ENCODE data around the gene ARL2BP. TPM values are rescaled to one million over a fixed set of nuclear protein-coding genes. Genes with fewer than 3 reads are reported as not detected.

Gene ARL2BP
- total and polyA plus RNA-seq, 2 of the 13 experiments (the other 11 are each of a cell fraction or from before 2014, with no cell fraction given) = 64.3 to 67.6 TPM

DNA sequence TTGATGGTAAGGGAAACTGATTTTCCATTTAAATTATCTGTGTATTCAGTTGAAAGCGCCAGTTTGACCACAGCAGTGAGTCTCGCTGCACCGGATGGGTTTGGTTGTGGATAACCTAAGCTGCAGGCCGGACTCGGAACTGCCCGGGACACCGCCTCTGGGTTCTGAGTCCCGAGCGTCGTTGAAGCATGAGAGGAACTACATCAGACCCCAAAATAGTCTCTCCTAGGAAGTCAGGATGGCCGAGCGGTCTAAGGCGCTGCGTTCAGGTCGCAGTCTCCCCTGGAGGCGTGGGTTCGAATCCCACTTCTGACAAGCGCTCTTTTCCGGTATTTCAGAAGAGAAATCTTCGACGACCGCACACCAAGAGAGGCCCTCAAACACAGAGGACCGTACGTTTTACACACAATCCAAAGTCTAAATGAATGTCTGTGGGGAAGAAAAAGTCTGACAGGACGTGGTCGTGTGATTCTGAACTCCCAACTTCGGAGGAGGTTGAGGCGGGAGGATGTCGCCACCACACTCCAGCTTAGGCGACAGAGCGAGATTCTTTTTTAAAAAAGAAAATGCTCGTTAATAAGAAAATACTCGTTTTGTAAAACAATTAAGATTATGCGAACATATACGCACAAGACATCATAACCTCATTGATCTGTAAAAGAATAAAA is 54.8 kb downstream of the ARL2BP start (continued):
- TF ChIP-seq, protein P1, sequence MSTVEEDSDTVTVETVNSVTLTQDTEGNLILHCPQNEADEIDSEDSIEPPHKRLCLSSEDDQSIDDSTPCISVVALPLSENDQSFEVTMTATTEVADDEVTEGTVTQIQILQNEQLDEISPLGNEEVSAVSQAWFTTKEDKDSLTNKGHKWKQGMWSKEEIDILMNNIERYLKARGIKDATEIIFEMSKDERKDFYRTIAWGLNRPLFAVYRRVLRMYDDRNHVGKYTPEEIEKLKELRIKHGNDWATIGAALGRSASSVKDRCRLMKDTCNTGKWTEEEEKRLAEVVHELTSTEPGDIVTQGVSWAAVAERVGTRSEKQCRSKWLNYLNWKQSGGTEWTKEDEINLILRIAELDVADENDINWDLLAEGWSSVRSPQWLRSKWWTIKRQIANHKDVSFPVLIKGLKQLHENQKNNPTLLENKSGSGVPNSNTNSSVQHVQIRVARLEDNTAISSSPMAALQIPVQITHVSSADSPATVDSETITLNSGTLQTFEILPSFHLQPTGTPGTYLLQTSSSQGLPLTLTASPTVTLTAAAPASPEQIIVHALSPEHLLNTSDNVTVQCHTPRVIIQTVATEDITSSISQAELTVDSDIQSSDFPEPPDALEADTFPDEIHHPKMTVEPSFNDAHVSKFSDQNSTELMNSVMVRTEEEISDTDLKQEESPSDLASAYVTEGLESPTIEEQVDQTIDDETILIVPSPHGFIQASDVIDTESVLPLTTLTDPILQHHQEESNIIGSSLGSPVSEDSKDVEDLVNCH (CRISPR knock-in tag; IDR thresholded peaks at IDR 0.05) = 0 out of 2 replicates have a peak, but pooled peaks have one; percentile 75
- peak; percentile 37; the same call in 1 of the 2 replicates for TF ChIP-seq ZNF451 (CRISPR knock-in tag; IDR thresholded peaks at IDR 0.05)
- TF ChIP-seq MATR3 (CRISPR knock-in tag; IDR thresholded peaks at IDR 0.05) = no peak
- no peak for TF ChIP-seq ISX (CRISPR knock-in tag; conservative IDR thresholded peaks at IDR 0.05)
- TF ChIP-seq ZNF383 (CRISPR knock-in tag; IDR thresholded peaks at IDR 0.05; ENCODE audit: borderline replicate concordance) = no peak; the same call in 1 of the 2 replicates
- TF ChIP-seq, protein P2, sequence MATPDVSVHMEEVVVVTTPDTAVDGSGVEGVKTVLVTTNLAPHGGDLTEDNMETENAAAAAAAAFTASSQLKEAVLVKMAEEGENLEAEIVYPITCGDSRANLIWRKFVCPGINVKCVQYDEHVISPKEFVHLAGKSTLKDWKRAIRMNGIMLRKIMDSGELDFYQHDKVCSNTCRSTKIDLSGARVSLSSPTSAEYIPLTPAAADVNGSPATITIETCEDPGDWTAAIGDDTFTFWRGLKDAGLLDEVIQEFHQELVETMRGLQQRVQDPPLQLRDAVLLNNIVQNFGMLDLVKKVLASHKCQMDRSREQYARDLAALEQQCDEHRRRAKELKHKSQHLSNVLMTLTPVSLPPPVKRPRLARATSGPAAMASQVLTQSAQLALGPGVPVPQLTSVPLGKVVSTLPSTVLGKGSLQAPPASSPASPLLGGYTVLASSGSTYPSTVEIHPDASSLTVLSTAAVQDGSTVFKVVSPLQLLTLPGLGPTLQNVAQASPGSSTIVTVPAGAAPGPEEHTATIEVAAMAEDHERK (CRISPR knock-in tag; IDR thresholded peaks at IDR 0.05; ENCODE audit: low read depth) = no peak
- peak; percentile 49; the same call in 1 of the 2 replicates for TF ChIP-seq ZNF510 (CRISPR knock-in tag; IDR thresholded peaks at IDR 0.05; ENCODE audit: low read depth)
- TF ChIP-seq ZNF101 (CRISPR knock-in tag; IDR thresholded peaks at IDR 0.05; ENCODE audit: borderline replicate concordance, low read depth) = 0 out of 2 replicates have a peak, but pooled peaks have one; percentile 79
- TF ChIP-seq SATB2 (CRISPR knock-in tag; IDR thresholded peaks at IDR 0.05) = no peak; the same call in 1 of the 2 replicates
- TF ChIP-seq, protein P3, sequence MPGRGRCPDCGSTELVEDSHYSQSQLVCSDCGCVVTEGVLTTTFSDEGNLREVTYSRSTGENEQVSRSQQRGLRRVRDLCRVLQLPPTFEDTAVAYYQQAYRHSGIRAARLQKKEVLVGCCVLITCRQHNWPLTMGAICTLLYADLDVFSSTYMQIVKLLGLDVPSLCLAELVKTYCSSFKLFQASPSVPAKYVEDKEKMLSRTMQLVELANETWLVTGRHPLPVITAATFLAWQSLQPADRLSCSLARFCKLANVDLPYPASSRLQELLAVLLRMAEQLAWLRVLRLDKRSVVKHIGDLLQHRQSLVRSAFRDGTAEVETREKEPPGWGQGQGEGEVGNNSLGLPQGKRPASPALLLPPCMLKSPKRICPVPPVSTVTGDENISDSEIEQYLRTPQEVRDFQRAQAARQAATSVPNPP (CRISPR knock-in tag; IDR thresholded peaks at IDR 0.05) = peak; percentile 44; the same call in 1 of the 2 replicates
- no peak for TF ChIP-seq MBNL3 (CRISPR knock-in tag; conservative IDR thresholded peaks at IDR 0.05)
- TF ChIP-seq, protein P4, sequence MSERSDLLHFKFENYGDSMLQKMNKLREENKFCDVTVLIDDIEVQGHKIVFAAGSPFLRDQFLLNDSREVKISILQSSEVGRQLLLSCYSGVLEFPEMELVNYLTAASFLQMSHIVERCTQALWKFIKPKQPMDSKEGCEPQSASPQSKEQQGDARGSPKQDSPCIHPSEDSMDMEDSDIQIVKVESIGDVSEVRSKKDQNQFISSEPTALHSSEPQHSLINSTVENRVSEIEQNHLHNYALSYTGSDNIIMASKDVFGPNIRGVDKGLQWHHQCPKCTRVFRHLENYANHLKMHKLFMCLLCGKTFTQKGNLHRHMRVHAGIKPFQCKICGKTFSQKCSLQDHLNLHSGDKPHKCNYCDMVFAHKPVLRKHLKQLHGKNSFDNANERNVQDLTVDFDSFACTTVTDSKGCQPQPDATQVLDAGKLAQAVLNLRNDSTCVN (CRISPR knock-in tag; IDR thresholded peaks at IDR 0.05; ENCODE audit: borderline replicate concordance) = peak; percentile 86; the same call in 1 of the 2 replicates
- TF ChIP-seq BRCA1 (CRISPR knock-in tag; IDR thresholded peaks at IDR 0.05) = peak; percentile 79
- TF ChIP-seq HCFC1 (IDR thresholded peaks at IDR 0.05; ENCODE audit: low read depth, low read length) = no peak; the same call in 1 of the 2 replicates
- TF ChIP-seq GATAD2A (CRISPR knock-in tag; IDR thresholded peaks at IDR 0.05) = peak; percentile 69
- TF ChIP-seq ZNF543 (CRISPR knock-in tag; IDR thresholded peaks at IDR 0.05) = peak; percentile 81; the same call in 1 of the 2 replicates
- TF ChIP-seq, protein P5, sequence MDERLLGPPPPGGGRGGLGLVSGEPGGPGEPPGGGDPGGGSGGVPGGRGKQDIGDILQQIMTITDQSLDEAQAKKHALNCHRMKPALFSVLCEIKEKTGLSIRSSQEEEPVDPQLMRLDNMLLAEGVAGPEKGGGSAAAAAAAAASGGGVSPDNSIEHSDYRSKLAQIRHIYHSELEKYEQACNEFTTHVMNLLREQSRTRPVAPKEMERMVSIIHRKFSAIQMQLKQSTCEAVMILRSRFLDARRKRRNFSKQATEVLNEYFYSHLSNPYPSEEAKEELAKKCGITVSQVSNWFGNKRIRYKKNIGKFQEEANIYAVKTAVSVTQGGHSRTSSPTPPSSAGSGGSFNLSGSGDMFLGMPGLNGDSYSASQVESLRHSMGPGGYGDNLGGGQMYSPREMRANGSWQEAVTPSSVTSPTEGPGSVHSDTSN (CRISPR knock-in tag; IDR thresholded peaks at IDR 0.05) = peak; percentile 43; the same call in 1 of the 2 replicates
- TF ChIP-seq ZNF776 (CRISPR knock-in tag; IDR thresholded peaks at IDR 0.05) = peak; percentile 11; the same call in 1 of the 2 replicates
- TF ChIP-seq, protein P6, sequence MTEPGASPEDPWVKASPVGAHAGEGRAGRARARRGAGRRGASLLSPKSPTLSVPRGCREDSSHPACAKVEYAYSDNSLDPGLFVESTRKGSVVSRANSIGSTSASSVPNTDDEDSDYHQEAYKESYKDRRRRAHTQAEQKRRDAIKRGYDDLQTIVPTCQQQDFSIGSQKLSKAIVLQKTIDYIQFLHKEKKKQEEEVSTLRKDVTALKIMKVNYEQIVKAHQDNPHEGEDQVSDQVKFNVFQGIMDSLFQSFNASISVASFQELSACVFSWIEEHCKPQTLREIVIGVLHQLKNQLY (CRISPR knock-in tag; IDR thresholded peaks at IDR 0.05) = no peak; the same call in 1 of the 2 replicates
- 0 out of 2 replicates have a peak, but pooled peaks have one; percentile 22 for TF ChIP-seq ATF7-NPFF (CRISPR knock-in tag; IDR thresholded peaks at IDR 0.05; ENCODE audit: low read depth)
- no peak for TF ChIP-seq ZNF530 (CRISPR knock-in tag; IDR thresholded peaks at IDR 0.05; ENCODE audit: low read depth)
- TF ChIP-seq HOXA5 (CRISPR knock-in tag; IDR thresholded peaks at IDR 0.05) = peak; percentile 93
